ENCODE measurements around the gene COASY. TPM values are rescaled to one million over a fixed set of nuclear protein-coding genes. Genes with fewer than 3 reads are reported as not detected.

COASY gene
- total RNA-seq, 4 donors from 2014 or later = 42.1 to 95.4 (median 80.2) TPM

DNA sequence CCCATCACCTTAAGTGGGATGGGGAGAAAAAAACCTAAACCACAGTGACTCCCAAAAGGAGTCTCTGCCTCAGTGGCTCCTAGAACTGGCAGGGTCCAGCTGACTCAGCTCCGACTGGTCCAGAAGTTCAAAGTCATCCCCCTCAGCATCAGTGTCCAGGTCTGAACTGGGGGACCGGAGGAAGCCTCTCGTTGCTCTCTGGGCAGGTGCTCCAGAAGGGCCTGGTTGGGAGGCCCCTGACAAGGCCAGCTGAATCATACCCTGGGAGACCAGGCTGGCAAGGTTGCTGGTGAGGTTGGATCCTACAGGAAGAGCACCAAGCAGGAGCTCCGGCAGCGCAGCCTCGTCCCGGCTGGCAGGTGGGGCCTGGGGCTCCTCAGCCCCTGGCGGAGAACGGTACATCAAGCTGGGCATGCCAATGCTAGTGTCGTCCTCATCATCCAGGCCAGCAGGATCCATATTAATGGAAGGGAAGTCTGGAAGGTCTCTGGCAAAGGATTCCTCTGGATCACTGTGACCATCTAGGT, 19.9 kb downstream of the COASY start:
- Histone ChIP-seq H3K4me3 (no peak overlapping the region), H3K4me1 (peaks cover 0 to 17% (median 7%) of the 10 kb centered on the region in 4 donors), H3K27me3 (no peaks in the 10 kb centered on the region), H3K36me3 (peaks cover 0 to 63% (median 3%) of the 10 kb centered on the region in 3 donors), H3K27ac (no peak overlapping the region), H3K9me3 (no peaks in the 10 kb centered on the region)
- TF ChIP-seq, protein P1, sequence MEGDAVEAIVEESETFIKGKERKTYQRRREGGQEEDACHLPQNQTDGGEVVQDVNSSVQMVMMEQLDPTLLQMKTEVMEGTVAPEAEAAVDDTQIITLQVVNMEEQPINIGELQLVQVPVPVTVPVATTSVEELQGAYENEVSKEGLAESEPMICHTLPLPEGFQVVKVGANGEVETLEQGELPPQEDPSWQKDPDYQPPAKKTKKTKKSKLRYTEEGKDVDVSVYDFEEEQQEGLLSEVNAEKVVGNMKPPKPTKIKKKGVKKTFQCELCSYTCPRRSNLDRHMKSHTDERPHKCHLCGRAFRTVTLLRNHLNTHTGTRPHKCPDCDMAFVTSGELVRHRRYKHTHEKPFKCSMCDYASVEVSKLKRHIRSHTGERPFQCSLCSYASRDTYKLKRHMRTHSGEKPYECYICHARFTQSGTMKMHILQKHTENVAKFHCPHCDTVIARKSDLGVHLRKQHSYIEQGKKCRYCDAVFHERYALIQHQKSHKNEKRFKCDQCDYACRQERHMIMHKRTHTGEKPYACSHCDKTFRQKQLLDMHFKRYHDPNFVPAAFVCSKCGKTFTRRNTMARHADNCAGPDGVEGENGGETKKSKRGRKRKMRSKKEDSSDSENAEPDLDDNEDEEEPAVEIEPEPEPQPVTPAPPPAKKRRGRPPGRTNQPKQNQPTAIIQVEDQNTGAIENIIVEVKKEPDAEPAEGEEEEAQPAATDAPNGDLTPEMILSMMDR (IDR thresholded peaks at IDR 0.05) = no peak
- no peak for TF ChIP-seq POLR2A (IDR thresholded peaks at IDR 0.05)
- peak in 1 of 3 donors; percentile 30 for DNase-seq

DNA sequence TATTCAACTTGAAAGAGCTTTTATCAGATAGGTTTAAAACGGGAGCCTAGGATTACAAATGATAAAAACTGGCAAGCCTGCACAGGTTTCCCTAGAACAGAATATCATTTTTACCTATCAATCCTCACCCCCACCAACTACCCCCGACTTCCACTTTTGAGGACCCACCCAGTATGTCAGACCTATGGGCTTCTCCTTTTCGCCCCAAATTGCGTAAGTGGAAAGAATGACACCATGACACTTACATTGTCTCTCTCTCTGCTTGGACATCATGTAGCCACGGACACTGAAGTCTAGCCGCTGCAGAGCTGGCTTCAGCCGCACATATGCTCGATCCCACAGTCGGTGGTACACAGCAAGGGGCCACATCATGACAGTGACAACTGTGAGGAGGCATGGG, 22.9 kb downstream of the COASY start:
- no peaks in the 10 kb centered on the region for H3K27me3 ChIP-seq
- TF ChIP-seq, protein P1 (IDR thresholded peaks at IDR 0.05) = no peak
- no peak for TF ChIP-seq POLR2A (IDR thresholded peaks at IDR 0.05)
- peak overlapping the region in 2 of 4 donors; percentile 2 to 5 for H3K27ac ChIP-seq
- H3K36me3 ChIP-seq = peaks cover 0 to 88% (median 3%) of the 10 kb centered on the region in 3 donors
- H3K4me1 ChIP-seq = peaks cover 0 to 11% (median 0%) of the 10 kb centered on the region in 4 donors
- no peak overlapping the region for H3K4me3 ChIP-seq
- no peaks in the 10 kb centered on the region for H3K9me3 ChIP-seq
- DNase-seq = peak in 1 of 3 donors; percentile 23

DNA sequence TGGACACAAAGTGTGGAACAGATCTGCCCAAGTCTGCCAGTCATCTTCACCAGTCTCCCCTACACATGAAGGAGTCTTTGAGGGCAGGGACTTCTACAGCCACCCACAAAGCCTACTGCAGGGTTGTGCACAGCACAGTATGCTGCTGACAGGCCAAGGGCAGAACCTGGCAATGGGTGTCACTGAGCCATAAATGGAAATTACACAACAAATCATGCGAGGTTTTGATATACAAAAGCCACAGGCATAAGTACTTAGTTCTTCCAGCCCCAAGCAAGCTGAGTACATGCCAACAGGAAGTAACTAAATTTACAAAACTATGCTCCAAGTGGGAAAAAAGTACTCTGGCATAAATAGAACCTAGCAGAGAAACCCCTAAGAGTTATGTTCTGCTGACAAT, 23.4 kb downstream of the COASY start:
- no peak overlapping the region for H3K4me3 ChIP-seq
- peak in 1 of 3 donors; percentile 34 for DNase-seq
- no peaks in the 10 kb centered on the region for H3K9me3 ChIP-seq
- peaks cover 0 to 11% (median 0%) of the 10 kb centered on the region in 4 donors for H3K4me1 ChIP-seq
- TF ChIP-seq POLR2A (IDR thresholded peaks at IDR 0.05) = no peak
- TF ChIP-seq, protein P1 (IDR thresholded peaks at IDR 0.05) = no peak
- peaks cover 0 to 89% (median 3%) of the 10 kb centered on the region in 3 donors for H3K36me3 ChIP-seq
- no peaks in the 10 kb centered on the region for H3K27me3 ChIP-seq
- peak overlapping the region in 2 of 4 donors; percentile 2 to 5 for H3K27ac ChIP-seq

DNA sequence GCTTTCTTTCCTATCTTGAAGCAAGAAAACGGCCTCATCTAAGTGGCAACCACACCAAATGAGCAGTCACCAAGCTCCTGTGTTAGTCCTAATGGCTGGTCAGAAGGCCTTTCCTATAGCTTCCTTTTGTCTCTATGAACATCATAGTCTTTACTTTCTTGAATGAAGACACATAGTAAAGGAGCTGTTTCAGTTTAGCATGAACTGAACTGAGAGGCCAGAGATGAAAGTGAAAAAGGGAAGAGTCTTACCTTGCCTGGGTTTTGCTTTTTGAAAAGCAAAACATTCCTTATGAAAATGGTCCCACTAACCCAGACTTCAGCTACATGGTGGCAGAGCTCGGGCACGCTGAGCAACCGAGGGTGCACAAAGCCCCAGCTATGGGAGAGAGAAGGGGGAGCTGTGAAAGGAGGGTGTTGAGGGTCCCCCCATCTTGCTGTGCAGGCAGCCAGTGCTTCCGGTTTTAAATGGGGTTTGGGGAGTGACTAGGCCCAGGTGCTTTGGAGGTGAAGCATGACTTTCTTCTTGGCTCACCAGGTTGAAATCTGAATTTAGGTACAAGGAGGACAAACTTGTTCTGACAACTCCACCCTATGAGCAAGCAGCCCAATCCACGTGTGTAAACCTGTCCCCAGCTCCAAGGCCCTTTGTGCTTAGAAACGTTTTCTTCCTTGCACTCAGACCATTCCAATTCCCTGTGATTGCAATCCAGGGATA, 24.7 kb downstream of the COASY start:
- TF ChIP-seq, protein P1 (IDR thresholded peaks at IDR 0.05) = no peak
- no peak for TF ChIP-seq POLR2A (IDR thresholded peaks at IDR 0.05)
- Histone ChIP-seq H3K27ac (peak overlapping the region in 1 of 4 donors; percentile 61), H3K4me3 (no peak overlapping the region), H3K4me1 (peaks cover 0 to 11% (median 0%) of the 10 kb centered on the region in 4 donors), H3K36me3 (peaks cover 0 to 95% (median 3%) of the 10 kb centered on the region in 3 donors), H3K27me3 (no peaks in the 10 kb centered on the region), H3K9me3 (no peaks in the 10 kb centered on the region)
- peak in 2 of 3 donors; percentile 34 to 49 for DNase-seq

DNA sequence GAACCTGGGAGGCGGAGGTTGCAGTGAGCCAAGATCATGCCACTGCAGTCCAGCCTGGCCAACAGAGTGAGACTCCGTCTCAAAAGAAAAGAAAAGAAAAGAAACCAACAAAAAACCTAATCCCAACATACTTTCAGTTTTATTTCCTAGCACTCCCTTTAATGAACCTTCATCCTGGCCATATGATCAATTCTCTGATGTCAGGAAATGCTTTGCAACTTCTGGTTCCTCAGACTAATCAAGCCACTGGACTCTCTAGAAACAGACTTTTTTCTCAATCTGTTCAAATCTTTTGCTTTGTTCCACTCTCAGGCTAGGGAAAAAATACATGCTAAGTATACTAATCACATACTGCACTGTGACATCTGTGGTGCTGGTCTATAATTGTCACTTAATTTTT, 28.9 kb downstream of the COASY start:
- Histone ChIP-seq H3K4me3 (no peak overlapping the region), H3K36me3 (peaks cover 0 to 66% (median 0%) of the 10 kb centered on the region in 3 donors), H3K4me1 (peaks cover 0 to 11% (median 0%) of the 10 kb centered on the region in 4 donors), H3K27ac (no peak overlapping the region), H3K27me3 (no peaks in the 10 kb centered on the region), H3K9me3 (no peaks in the 10 kb centered on the region)
- DNase-seq = no peak
- TF ChIP-seq, protein P1 (IDR thresholded peaks at IDR 0.05) = no peak
- TF ChIP-seq POLR2A (IDR thresholded peaks at IDR 0.05) = no peak
